ENCODE results near the gene MBLAC1. TPM values are rescaled to one million over a fixed set of nuclear protein-coding genes. Genes with fewer than 3 reads are reported as not detected.

MBLAC1 gene
- total and polyA plus RNA-seq, 9 of the 15 experiments (the other 6 are each of a cell fraction or from before 2014, with no cell fraction given) = 0.03 to 3.1 (median 0.52) TPM

GRCh38 chr7:100081535-100082102 lies 45.1 kb upstream of the MBLAC1 start, which contains the start of gene ZNF3 (continued):
- TF ChIP-seq DPF2 (IDR thresholded peaks at IDR 0.05) (peak; percentile 39; the same call in 1 of the 2 replicates), ZNF696 (CRISPR knock-in tag; conservative IDR thresholded peaks at IDR 0.05) (no peak), RBM22 (IDR thresholded peaks at IDR 0.05; ENCODE audit: low read depth, low read length, poor library complexity, severe bottlenecking) (peak; percentile 93), NBN (IDR thresholded peaks at IDR 0.05; ENCODE audit: low read depth) (peak; percentile 95), ZHX1 (conservative IDR thresholded peaks at IDR 0.05; ENCODE audit: low read length) (no peak), ZC3H4 (CRISPR knock-in tag; IDR thresholded peaks at IDR 0.05; ENCODE audit: borderline replicate concordance) (peak; percentile 94), GMEB1 (CRISPR knock-in tag; IDR thresholded peaks at IDR 0.05) (peak; percentile 69), KAT7 (CRISPR knock-in tag; IDR thresholded peaks at IDR 0.05; ENCODE audit: borderline replicate concordance) (peak; percentile 80; the same call in 1 of the 2 replicates), MTA3 (IDR thresholded peaks at IDR 0.05; ENCODE audit: borderline replicate concordance) (peak; percentile 93), NRF1 (conservative IDR thresholded peaks at IDR 0.05 in 1 of 2, IDR thresholded peaks at IDR 0.05 in 1 of 2) (peak; percentile 34 to 54; a peak in 3 of 4 replicates), ZNF12 (CRISPR knock-in tag; IDR thresholded peaks at IDR 0.05) (no peak), TBP (optimal IDR thresholded peaks at IDR 0.05; ENCODE audit: low read depth, low read length) (peak; percentile 78), RAD21 (CRISPR knock-in tag; conservative IDR thresholded peaks at IDR 0.05 in 1 of 2, IDR thresholded peaks at IDR 0.05 in 1 of 2) (peak; percentile 86 to 91), SIX5 (IDR thresholded peaks at IDR 0.05; ENCODE audit: borderline replicate concordance in 1 of 2, insufficient read depth in 1 of 2, low read depth in 1 of 2, low read length in 2 of 2) (peak; percentile 48 to 57; a peak in 3 of 4 replicates), EP400 (IDR thresholded peaks at IDR 0.05) (peak; percentile 100), TAF9B (IDR thresholded peaks at IDR 0.05; ENCODE audit: partially characterized antibody) (peak; percentile 57), GATAD2B (IDR thresholded peaks at IDR 0.05; ENCODE audit: borderline replicate concordance) (peak; percentile 73), ELF1 (tag; IDR thresholded peaks at IDR 0.05) (peak; percentile 71)
- TF ChIP-seq, protein P1, sequence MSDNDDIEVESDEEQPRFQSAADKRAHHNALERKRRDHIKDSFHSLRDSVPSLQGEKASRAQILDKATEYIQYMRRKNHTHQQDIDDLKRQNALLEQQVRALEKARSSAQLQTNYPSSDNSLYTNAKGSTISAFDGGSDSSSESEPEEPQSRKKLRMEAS (CRISPR knock-in tag; IDR thresholded peaks at IDR 0.05) = peak; percentile 99
